ENCODE measurements around the gene MAD1L1.

GRCh38 chr7:2055956-2056355 is 176.8 kb downstream of the MAD1L1 start:
- TF ChIP-seq, protein P1, sequence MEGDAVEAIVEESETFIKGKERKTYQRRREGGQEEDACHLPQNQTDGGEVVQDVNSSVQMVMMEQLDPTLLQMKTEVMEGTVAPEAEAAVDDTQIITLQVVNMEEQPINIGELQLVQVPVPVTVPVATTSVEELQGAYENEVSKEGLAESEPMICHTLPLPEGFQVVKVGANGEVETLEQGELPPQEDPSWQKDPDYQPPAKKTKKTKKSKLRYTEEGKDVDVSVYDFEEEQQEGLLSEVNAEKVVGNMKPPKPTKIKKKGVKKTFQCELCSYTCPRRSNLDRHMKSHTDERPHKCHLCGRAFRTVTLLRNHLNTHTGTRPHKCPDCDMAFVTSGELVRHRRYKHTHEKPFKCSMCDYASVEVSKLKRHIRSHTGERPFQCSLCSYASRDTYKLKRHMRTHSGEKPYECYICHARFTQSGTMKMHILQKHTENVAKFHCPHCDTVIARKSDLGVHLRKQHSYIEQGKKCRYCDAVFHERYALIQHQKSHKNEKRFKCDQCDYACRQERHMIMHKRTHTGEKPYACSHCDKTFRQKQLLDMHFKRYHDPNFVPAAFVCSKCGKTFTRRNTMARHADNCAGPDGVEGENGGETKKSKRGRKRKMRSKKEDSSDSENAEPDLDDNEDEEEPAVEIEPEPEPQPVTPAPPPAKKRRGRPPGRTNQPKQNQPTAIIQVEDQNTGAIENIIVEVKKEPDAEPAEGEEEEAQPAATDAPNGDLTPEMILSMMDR (IDR thresholded peaks at IDR 0.05 in 2 of 3, conservative IDR thresholded peaks at IDR 0.05 in 1 of 3; ENCODE audit: borderline replicate concordance in 1 of 3, insufficient read depth in 1 of 3, low read depth in 2 of 3, low read length in 2 of 3) = no peak
- TF ChIP-seq POLR2AphosphoS5 (IDR thresholded peaks at IDR 0.05; ENCODE audit: low read depth, low read length) (no peak), POLR2A (IDR thresholded peaks at IDR 0.05; ENCODE audit: borderline replicate concordance, extremely low read depth, insufficient read depth, insufficient read length) (no peak), ATF3 (IDR thresholded peaks at IDR 0.05) (no peak), EZH2 (IDR thresholded peaks at IDR 0.05) (no peak), YY1 (IDR thresholded peaks at IDR 0.05; ENCODE audit: extremely low read depth, insufficient replicate concordance, low read depth, low read length) (no peak), SRF (IDR thresholded peaks at IDR 0.05; ENCODE audit: low read depth) (no peak), SP1 (IDR thresholded peaks at IDR 0.05; ENCODE audit: low read depth) (no peak), EGR1 (IDR thresholded peaks at IDR 0.05; ENCODE audit: low read depth) (no peak), ZBTB33 (IDR thresholded peaks at IDR 0.05; ENCODE audit: extremely low read depth, insufficient replicate concordance, low read length) (no peak), EZH2phosphoT487 (IDR thresholded peaks at IDR 0.05; ENCODE audit: borderline replicate concordance) (no peak), CEBPB (IDR thresholded peaks at IDR 0.05; ENCODE audit: low read depth) (no peak), JUND (IDR thresholded peaks at IDR 0.05) (no peak), ELF1 (IDR thresholded peaks at IDR 0.05; ENCODE audit: borderline replicate concordance, low read depth) (no peak)
